Aorta (tissue), 5 donors: Measurements from ENCODE around the gene B4GALT6. TPM values are rescaled to one million over a fixed set of nuclear protein-coding genes. Genes with fewer than 3 reads are reported as not detected.
A peak's percentile ranks its signal among the peaks of the same experiment; 100 is the strongest.

Experiments used
- ATAC-seq: fragments of 200-7000 bp; cut with Tn5 transposase; one replicate; pipeline ENCODE4 v1.9.1; 2022; ENCODE audit warnings: moderate library complexity; ENCODE audit not compliant: low FRiP score
- DNase-seq, 2 donors: peaks; one replicate each; pipeline ENCODE4 v3.0.0-alpha.2; 2020
- H3K27ac ChIP-seq, 2 donors: one replicate each; pipeline ENCODE4 v1.5.1; 2013; ENCODE audit warnings: low read length in 2 of 2, mild to moderate bottlenecking in 2 of 2, moderate library complexity in 2 of 2, control low read depth in 1 of 2, inconsistent platforms in 1 of 2, low read depth in 1 of 2
- H3K27me3 ChIP-seq, 2 donors: one replicate each; pipeline ENCODE4 v1.6.1; 2013; ENCODE audit warnings: control low read depth in 1 of 2, low read length in 1 of 2, mild to moderate bottlenecking in 1 of 2, moderate library complexity in 1 of 2; ENCODE audit not compliant: insufficient read depth in 2 of 2, control insufficient read depth in 1 of 2
- H3K36me3 ChIP-seq, 2 donors: one replicate each; pipeline ENCODE4 v1.6.1; 2013; ENCODE audit warnings: control low read depth in 1 of 2, low read length in 1 of 2, mild to moderate bottlenecking in 1 of 2; ENCODE audit not compliant: insufficient read depth in 2 of 2, control insufficient read depth in 1 of 2
- H3K4me1 ChIP-seq, 2 donors: one replicate each; pipeline ENCODE4 v1.6.1; 2013; ENCODE audit warnings: low read length in 2 of 2, control low read depth in 1 of 2, mild to moderate bottlenecking in 1 of 2, moderate library complexity in 1 of 2; ENCODE audit not compliant: insufficient read depth in 2 of 2, control insufficient read depth in 1 of 2
- H3K4me3 ChIP-seq, 2 donors: one replicate each; pipeline ENCODE4 v1.5.1; 2013; ENCODE audit warnings: low read length in 2 of 2, control low read depth in 1 of 2, mild to moderate bottlenecking in 1 of 2
- H3K9me3 ChIP-seq: one replicate; pipeline ENCODE4 v1.6.1; 2013; ENCODE audit warnings: mild to moderate bottlenecking, low read length; ENCODE audit not compliant: control insufficient read depth
- WGBS, 2 donors: extraction: QIAGEN DNeasy Blood & Tissue Kit; methylation state at CpG; one replicate each; pipeline ENCODE4 v1.1.7; 2013; 5-methylcytosine and 5-hydroxymethylcytosine counted together
- intact Hi-C, 2 donors: fragments of 100-400 bp; cut with DNase I; formaldehyde crosslinking; loops; one replicate each; pipeline versions ENCODE4 v1.14.2 to v1.15.0; 2022
- polyA plus RNA-seq, 2 donors: library from polyadenylated mRNA; stranded (reverse); fragments of 200-250 nt; gene quantifications; one replicate each; pipeline ENCODE4 v1.2.3, GENCODE V29; 2013
- total RNA-seq, 2 donors: library from RNA; stranded (reverse); fragmentation: NEBNext Ultra II Directional; extraction: Animal tissue kit (Norgen Biotek cat#: 25700); gene quantifications; one replicate each; pipeline ENCODE4 v1.2.1, GENCODE V29; 2021
- donor health status: healthy with polysubstance abuse.
- donor health status: Bipolar disorder and iron deficiency.
- donor health status: DM: no; HTN: no; CAD: no.
- donor health status: DM: no; HTN: no; CAD: no.
- donor health status: DM: yes; HTN: yes; CAD: no.

The B4GALT6 gene
- total and polyA plus RNA-seq, 4 donors: 0.87 to 8.4 (median 3.3) TPM

- no peak overlapping the region for H3K4me3 ChIP-seq
- ATAC-seq: no peak
- no peaks in the 10 kb centered on the region for H3K27me3 ChIP-seq
- no peak overlapping the region for H3K27ac ChIP-seq
- DNase-seq: no peak
- H3K36me3 ChIP-seq: peaks cover 0 to 3% of the 10 kb centered on the region in 2 donors
- no peaks in the 10 kb centered on the region for H3K9me3 ChIP-seq
- no peaks in the 10 kb centered on the region for H3K4me1 ChIP-seq
- intact Hi-C loops: no loop called here
- WGBS, 2 donors: 97 to 98% methylated on average over 1 of the region's 1 CpG
Observed at GRCh38 chr18:31700990-31701389, 16.6 kb upstream of the B4GALT6 start.

GRCh38 chr18:31697351-31698298 is 13.2 kb upstream of the B4GALT6 start:
- Histone ChIP-seq H3K36me3 (peaks cover 0 to 1% of the 10 kb centered on the region in 2 donors), H3K27ac (no peak overlapping the region), H3K4me1 (no peaks in the 10 kb centered on the region), H3K4me3 (no peak overlapping the region), H3K27me3 (no peaks in the 10 kb centered on the region), H3K9me3 (no peaks in the 10 kb centered on the region)
- 84% methylated on average over 6 of the region's 6 CpGs for WGBS, 2 donors
- intact Hi-C loops: no loop called here
- DNase-seq (no peak), ATAC-seq (no peak)

- Histone ChIP-seq H3K36me3 (no peaks in the 10 kb centered on the region), H3K4me3 (no peak overlapping the region), H3K27me3 (no peaks in the 10 kb centered on the region), H3K4me1 (no peaks in the 10 kb centered on the region), H3K9me3 (no peaks in the 10 kb centered on the region), H3K27ac (no peak overlapping the region)
- WGBS, 2 donors: 89 to 95% methylated on average over 3 of the region's 3 CpGs
- intact Hi-C loops: no loop called here
- no peak for DNase-seq
- no peak for ATAC-seq
Observed at GRCh38 chr18:31695989-31696388, 11.6 kb upstream of the B4GALT6 start.

GRCh38 chr18:31694297-31694696 is 9.9 kb upstream of the B4GALT6 start:
- Histone ChIP-seq H3K27me3 (no peaks in the 10 kb centered on the region), H3K27ac (no peak overlapping the region), H3K9me3 (no peaks in the 10 kb centered on the region), H3K4me1 (no peaks in the 10 kb centered on the region), H3K36me3 (no peaks in the 10 kb centered on the region), H3K4me3 (no peak overlapping the region)
- 92 to 93% methylated on average over 2 of the region's 2 CpGs for WGBS, 2 donors
- no peak for ATAC-seq
- intact Hi-C loops: no loop called here
- DNase-seq: no peak

- DNase-seq (no peak), ATAC-seq (no peak)
- no peaks in the 10 kb centered on the region for H3K4me1 ChIP-seq
- H3K27ac ChIP-seq: no peak overlapping the region
- intact Hi-C loops: no loop called here
- H3K4me3 ChIP-seq: no peak overlapping the region
- no peaks in the 10 kb centered on the region for H3K36me3 ChIP-seq
- 52 to 74% methylated on average over 2 of the region's 2 CpGs for WGBS, 2 donors
- no peaks in the 10 kb centered on the region for H3K9me3 ChIP-seq
- no peaks in the 10 kb centered on the region for H3K27me3 ChIP-seq
Observed at GRCh38 chr18:31688606-31689005, 4.2 kb upstream of the B4GALT6 start.

GRCh38 chr18:31686986-31687928 is 2.9 kb upstream of the B4GALT6 start:
- no peak for DNase-seq
- intact Hi-C loops: no loop called here
- ATAC-seq: no peak
- Histone ChIP-seq H3K4me1 (no peaks in the 10 kb centered on the region), H3K36me3 (no peaks in the 10 kb centered on the region), H3K27me3 (no peaks in the 10 kb centered on the region), H3K9me3 (no peaks in the 10 kb centered on the region), H3K4me3 (no peak overlapping the region), H3K27ac (no peak overlapping the region)
- WGBS, 2 donors: 68 to 70% methylated on average over 6 of the region's 6 CpGs

GRCh38 chr18:31686572-31686971 is 2.2 kb upstream of the B4GALT6 start:
- Histone ChIP-seq H3K27ac (no peak overlapping the region), H3K4me1 (no peaks in the 10 kb centered on the region), H3K4me3 (no peak overlapping the region), H3K27me3 (no peaks in the 10 kb centered on the region), H3K36me3 (no peaks in the 10 kb centered on the region), H3K9me3 (no peaks in the 10 kb centered on the region)
- intact Hi-C loops: no loop called here
- no peak for ATAC-seq
- no peak for DNase-seq

- intact Hi-C loops: no loop called here
- no peaks in the 10 kb centered on the region for H3K4me1 ChIP-seq
- WGBS, 2 donors: 3 to 5% methylated on average over 73 to 115 of the region's 115 CpGs
- no peaks in the 10 kb centered on the region for H3K27me3 ChIP-seq
- DNase-seq (peak; percentile 64 to 89), ATAC-seq (peak; percentile 82)
- H3K27ac ChIP-seq: no peak overlapping the region
- H3K36me3 ChIP-seq: no peaks in the 10 kb centered on the region
- H3K9me3 ChIP-seq: no peaks in the 10 kb centered on the region
- H3K4me3 ChIP-seq: peak overlapping the region; percentile 42 to 71
Observed at GRCh38 chr18:31685097-31686082, 1.0 kb upstream of the B4GALT6 start.
